Left colon (tissue), 2 donors: ENCODE results near the gene REEP1. TPM values are rescaled to one million over a fixed set of nuclear protein-coding genes. Genes with fewer than 3 reads are reported as not detected.
"Not testable (repeated sequence)": the region's sequence is repeated elsewhere in the genome, so short reads cannot be mapped to it uniquely, and the experiment has no call there.

Source experiments
- ATAC-seq: fragments of 200-7000 bp; cut with Tn5 transposase; one replicate; pipeline ENCODE4 v1.9.1; 2020; ENCODE audit warnings: mild to moderate bottlenecking, moderate library complexity
- DNase-seq, 2 donors: peaks; one replicate each; pipeline ENCODE4 v3.0.0-alpha.2; 2020
- intact Hi-C, 2 donors: fragments of 100-400 bp; cut with DNase I in 1 of 2; cut with micrococcal nuclease in 1 of 2; formaldehyde crosslinking; loops; one replicate each; pipeline versions ENCODE4 v1.11.2 to v1.14.0; 2022; cut with DNase I, micrococcal nuclease
- total RNA-seq, 2 donors: library from RNA; stranded (reverse); fragmentation: NEBNext Ultra II Directional; extraction: Animal tissue kit (Norgen Biotek cat#: 25700); gene quantifications; one replicate each; pipeline ENCODE4 v1.2.1, GENCODE V29; 2021
- donor health status: DM: no; HTN: no; CAD: no.
- donor health status: DM: yes; HTN: yes; CAD: no.

The REEP1 gene
- total RNA-seq, 2 donors from 2014 or later: 4.2 to 7.1 TPM

DNA sequence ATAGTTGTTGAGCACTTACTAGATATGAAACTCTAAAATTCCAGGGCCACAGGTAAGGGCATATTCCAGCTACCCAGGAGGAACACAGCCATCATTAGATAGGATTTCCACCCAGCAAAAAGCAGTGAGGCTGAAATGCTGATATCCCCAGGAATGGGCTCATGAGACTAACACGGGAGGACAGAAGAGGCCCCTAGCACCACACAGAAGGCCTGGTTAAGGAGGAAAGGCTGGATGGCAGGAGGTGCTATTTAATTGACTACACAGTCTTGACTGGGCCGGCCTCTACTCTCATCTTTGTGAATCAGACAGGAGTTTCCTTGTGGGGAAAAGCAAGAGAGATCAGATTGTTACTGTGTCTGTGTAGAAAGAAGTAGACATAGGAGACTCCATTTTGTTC is 76.4 kb downstream of the REEP1 start:
- intact Hi-C loops: no loop called here
- DNase-seq: no peak
- ATAC-seq: no peak

DNA sequence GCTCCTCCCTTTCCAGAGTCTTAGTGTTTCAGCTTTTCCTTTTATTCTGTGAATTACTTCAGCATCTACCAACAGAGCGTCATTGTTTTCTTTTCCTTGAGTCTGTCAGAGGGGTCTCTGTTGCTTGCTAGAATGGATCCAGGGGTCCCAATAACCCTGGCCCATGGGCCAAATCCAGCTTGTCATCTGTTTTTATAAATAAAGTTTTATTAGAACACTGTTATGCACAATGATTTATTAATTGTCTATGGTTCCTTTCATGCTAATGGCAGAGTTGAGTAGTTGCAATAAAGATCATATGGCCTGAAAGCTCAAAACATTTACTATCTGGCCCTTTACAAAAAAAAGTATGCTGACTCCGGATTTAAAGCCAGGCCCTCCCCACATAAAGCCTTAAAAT is 79.3 kb downstream of the REEP1 start:
- ATAC-seq: no peak
- DNase-seq: no peak
- intact Hi-C loops: no loop called here

DNA sequence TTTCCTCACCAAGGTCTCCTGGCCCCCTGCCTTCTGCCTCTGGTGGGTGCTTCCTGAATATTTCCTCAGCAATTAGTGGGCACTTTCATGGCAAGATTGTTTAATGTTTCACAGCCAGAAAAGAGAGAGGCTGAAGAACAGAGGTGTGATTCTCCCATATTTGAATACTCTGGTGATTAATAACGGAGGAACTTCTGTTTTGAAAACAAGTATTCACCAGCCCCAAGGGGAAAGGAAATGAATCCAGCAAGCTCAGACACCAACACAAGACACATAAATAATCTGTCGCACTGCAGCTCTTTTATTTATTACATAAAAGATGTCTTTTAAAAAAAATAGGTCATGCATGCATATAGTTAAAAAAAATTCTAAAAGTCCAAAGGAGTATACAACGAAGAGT is 80.4 kb downstream of the REEP1 start:
- DNase-seq: no peak
- intact Hi-C loops: no loop called here
- ATAC-seq: no peak

DNA sequence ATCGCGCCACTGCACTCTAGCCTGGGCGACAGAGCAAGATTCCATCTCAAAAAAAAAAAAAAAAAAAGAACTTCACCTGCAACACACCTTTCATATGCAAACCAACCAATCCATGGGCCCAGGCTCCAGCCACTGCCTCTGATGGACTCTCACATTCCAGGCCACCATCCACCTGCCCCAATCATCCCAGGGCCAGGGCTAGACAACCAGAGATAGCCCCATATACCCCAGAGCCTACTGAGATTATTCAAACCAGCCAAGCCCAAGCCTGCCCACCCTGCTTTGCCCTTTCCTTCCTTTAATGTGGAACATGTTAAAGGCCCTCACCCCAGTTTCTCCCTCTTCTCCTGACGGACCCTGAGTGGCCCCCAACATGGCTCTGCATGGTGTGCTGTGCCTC is 81.1 kb downstream of the REEP1 start:
- intact Hi-C loops: no loop called here
- no peak for ATAC-seq
- no peak for DNase-seq

DNA sequence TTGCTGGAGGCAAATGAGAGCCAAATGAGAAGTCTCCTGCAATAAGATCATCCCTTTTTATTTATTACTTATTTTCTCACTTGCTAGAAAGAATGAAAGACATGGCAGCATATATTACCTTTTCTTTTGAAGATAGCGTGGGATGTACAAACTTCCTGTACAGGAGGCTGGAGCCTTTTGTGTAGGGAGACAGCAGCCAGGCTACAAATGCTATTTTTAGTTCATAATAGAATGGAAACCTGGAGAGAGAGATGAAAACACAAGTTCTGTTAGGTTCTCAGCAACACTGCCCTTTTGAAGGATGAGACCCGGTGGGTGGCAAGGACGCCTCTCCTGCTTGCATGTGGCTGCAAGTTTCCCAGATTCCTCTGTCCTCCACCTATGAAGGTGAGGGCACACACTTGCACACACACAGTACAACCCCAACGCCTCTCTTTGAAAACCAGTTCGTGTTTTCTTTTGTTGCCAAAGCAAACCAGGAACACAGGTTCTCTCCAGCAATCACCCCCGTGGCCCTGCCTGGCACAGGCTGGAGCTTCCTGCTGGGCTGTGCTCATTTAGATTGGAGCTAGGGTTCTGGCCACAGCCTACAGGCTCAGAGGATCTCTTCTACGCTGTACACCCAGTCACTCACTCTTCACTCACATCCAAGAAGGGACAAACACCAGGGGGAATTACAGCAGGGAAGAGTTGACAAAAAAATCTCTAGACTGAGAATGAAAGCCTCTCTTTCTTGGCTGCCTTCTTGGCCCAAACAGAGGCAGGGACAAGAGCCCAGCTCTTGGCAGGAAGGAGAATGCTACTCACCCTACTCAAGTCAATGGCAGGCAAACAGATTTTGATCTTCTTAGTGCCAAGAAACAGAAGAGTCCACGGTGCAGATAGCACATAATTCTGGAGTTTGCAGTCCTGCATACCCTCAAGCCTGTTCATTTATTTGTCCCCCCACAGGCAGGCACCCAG is 82.6 kb downstream of the REEP1 start:
- intact Hi-C loops: no loop called here

DNA sequence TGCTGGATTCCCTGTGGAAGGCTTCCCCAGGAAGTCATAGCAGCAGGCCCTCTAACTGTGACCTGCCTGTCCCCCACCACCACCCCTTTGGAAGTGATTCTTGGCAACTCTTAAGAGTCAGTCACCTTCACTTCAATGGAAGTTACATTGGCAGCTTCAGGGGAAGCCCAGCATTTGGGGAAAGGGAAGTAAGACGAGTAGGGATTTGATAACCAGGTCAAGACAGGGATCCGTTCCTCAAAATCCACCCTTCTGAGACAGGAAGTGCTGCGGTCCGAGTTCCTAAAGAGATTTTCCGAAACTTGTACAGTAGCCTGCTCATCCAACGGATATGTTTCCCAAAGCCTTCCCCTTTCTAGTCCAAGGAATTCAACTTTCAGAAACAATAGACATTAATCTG is 84.0 kb downstream of the REEP1 start:
- intact Hi-C loops: no loop called here
- no peak for ATAC-seq
- DNase-seq: no peak

More for the DNA sequence above, 82.6 kb downstream of the REEP1 start:
- peak; percentile 81 for ATAC-seq
- peak; percentile 23 to 46 for DNase-seq

DNA sequence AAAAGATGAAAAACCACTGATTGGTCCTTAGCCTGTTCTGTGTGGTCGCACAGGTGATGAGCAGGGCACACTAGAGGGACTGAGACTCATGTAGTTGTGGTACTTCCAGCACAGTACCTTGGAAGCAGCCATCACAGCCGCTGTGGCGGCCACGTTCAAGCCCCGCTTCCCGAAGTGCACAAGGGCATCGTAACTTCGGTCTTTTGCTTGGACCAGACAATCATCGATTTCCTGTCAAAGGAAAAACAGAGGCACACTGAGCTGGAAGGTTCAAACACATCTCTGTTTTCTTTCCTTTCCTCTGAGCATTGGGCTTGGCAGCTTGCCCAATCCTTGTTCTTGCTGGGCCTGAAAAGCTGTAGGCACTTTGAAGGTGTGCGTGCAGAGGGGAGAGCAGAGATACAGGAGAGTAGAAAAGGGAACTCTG is 85.6 kb downstream of the REEP1 start:
- intact Hi-C loops: no loop called here
- ATAC-seq (no peak), DNase-seq (no peak)

DNA sequence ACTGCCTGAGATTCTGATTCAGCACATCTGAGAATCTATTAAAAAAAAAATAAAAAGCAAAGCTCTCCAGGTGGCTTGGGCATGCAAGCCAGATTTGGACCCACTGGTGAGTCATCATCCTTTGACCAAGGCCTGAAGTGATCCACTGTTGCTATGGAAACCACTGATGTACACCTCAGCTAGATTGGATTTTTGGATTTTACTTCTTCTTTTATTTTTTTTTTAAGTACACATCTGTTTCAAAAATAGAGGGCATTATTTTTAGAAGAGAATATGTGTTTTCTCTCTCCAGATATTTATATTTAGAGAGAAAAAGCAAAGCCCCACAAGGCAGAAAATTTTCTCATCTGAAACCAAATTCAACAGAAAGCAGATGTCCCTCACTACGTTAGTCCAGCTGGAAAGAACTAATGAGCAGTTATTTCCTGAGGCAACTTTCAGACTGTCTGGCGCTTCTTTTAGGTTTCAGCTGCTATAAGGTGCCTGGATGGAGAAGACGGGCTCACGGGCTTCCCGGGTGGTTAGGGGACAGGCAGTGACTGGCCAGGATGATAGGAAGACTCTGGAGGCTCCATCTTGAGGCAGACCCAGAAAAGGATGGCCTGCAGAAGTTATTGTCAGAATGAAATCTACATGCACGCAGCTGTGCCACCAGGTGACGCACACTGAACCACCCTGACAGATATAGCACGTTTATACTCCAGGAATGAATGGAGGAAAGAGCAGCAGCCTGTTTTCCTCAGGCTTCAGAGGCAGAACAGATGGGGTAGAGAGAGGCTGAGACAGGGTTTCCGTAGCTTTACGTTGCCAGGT is 87.6 kb downstream of the REEP1 start:
- ATAC-seq (peak; percentile 96), DNase-seq (peak; percentile 62 to 65)
- intact Hi-C loops: no loop called here

DNA sequence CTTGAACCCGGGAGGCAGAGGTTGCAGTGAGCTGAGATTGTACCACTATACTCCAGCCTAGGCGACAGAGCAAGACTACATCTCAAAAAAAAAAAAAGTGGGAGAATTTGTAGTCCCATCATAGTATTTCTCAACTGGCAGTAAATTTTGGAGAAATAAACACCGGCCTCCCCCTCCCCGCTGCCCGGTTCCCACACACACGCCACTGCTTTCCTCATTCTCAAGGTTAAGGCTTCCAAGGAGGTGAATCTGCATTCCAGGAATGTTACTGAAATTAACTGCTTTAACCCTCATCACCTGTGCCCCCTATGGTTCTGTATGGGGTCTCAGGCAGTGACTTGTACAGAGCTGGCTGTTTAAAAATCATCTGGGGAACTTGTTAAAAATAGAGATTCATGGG is 88.2 kb downstream of the REEP1 start:
- DNase-seq: no peak
- ATAC-seq: no peak
- intact Hi-C loops: no loop called here

DNA sequence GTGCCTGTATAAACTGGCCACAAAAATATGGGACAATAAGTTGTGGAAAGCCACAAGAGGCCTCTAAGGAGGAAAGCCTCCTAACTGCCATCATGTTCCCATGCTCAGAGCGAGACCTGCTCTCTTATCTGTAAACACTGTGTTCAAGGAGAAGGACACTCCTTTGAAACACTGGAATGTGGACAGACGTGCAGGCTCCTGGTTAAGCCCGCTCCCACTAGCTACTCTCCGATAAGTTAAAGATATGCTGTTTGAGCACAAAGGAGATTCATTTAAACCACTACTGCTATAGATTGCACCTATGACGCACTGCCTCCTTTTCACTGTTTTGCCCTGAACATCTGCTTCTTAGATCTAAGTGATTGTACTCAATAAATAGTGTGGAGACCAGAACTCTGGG is 92.2 kb downstream of the REEP1 start:
- DNase-seq, ATAC-seq: not testable (repeated sequence)

DNA sequence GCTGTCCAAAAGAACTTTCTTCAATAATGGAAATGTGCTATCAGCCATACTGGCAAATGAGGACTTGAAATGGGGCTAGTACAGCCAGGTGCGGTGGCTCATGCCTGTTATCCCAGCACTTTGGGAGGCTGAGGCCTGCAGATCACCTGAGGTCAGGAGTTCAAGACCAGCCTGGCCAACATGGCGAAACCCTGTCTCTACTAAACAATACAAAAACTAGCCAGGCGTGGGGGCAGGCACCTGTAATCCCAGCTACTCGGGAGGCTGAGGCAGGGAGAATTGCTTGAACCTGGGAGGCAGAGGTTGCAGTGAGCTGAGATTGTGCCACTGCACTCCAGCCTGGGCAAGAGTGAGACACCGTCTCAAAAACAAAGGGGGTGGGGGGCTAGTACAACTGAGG is 92.6 kb downstream of the REEP1 start:
- intact Hi-C loops, ATAC-seq, DNase-seq: not testable (repeated sequence)

More for the DNA sequence above, 92.2 kb downstream of the REEP1 start:
- intact Hi-C loops: not testable (repeated sequence)

DNA sequence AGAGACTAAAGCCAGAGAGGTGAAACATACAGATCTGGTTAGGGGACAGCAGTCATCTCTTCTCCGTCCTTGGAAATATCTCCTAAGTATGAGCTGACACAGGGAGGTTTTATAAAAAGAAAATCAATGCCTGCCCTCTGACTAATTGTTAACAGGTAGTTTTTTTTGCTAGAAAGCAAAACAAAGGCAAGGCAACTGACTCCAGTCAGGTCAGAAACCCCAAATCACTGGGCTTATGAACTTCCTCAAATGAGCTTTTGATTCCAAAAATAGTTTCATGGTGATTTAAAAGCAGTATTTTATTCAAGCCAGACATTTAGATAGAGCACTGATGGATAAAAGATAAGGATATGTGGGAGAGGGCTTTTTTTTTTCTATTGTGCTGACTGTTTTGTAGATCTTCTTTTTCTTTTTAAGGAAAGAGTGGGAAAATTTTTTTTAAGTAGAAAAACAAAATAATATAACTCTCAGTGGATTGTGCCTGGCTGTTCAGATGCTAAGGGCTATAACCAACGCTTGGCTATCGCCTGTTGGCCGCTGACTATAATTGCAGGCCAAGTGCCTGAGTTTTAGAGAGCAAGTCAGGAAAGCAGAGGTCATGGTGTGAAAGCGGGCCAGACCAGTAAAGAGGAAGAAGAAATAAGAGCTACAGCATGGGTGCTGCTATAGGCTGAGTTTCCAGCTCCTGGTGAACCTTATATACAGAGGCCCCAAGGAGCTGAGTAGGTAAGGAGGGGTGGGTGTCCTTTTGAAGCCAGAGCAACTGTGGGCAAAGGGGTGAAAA is 93.3 kb downstream of the REEP1 start:
- DNase-seq: no peak
- intact Hi-C loops: no loop called here
- ATAC-seq: no peak

DNA sequence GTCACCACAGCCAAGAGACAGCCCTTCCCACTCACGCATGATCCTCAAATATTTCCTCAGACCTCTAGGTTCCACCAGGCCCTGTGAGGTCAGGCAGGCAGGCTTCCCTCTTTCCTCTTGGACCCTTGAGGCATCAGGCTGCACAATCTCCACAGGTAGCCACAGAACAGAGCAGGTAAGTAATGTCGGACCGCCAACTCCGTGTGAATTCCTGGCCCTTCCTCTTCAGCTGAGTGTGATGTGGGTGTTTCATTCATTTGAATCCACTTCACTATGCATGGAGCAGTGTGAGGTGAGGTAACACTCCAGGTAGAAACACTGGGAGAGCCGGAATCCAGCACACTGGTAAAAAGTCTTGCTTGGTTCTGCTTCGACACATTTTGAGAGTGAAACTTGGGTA is 94.2 kb downstream of the REEP1 start:
- intact Hi-C loops: no loop called here
- ATAC-seq (no peak), DNase-seq (no peak)

DNA sequence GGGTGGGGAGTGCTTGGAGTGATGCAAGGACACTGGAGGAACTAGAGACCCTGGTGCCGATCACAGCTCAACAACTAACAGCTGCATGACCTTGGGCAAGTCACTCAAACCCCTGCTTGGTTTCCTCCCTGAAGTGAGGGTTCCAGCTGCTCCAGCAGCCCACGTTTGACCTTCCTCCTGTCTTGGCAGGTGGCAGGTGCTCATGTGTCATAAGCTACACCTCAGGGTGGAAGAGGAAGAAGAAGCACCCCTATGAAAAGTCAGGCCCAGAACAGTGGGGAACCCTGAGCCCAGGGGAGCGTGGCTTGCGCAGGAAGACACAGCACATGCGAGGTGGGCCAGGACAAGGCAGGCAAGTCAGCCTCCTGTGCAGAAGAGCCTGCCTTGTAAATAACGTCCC is 95.8 kb downstream of the REEP1 start:
- DNase-seq (no peak), ATAC-seq (no peak)
- intact Hi-C loops: no loop called here

DNA sequence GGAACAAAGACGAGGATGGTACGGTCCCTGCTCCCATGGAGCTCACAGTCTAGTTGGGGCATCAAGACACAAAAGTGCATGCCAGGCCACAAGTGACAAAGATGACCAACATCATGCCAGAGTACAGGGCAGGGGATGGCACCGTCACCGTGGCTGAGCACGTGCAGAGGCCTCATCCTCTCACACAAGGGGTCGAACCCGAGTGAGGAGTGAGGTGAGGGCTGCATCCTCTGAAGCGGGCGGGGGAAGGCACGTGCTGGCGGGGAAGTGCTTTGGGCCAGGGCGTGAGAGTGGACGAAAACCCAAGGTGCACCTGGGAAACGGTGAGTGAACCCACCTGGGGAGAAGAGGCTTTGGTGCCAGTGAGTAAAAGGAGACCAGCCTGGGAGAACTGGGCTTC is 97.2 kb downstream of the REEP1 start:
- intact Hi-C loops: no loop called here
- ATAC-seq (no peak), DNase-seq (no peak)

DNA sequence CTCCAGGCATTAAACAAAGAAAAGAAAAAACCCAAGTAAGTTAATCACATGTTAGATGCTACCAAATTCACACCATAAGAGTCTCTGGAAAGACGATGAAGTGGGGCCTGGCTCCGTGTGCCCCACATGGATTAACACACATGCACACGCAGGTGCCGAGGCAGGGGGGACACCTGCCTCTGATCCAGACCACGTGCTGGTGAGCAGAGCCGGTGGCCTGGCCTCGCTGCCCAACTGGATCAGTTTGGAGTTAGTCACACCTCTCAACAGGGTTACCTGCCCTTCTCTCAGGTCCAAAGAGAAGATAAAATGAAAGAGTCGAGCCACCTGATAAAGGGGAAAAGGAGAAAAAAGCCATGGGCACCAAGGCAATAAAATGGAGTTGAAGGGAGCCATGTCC is 97.7 kb downstream of the REEP1 start:
- intact Hi-C loops: no loop called here
- DNase-seq (no peak), ATAC-seq (no peak)

DNA sequence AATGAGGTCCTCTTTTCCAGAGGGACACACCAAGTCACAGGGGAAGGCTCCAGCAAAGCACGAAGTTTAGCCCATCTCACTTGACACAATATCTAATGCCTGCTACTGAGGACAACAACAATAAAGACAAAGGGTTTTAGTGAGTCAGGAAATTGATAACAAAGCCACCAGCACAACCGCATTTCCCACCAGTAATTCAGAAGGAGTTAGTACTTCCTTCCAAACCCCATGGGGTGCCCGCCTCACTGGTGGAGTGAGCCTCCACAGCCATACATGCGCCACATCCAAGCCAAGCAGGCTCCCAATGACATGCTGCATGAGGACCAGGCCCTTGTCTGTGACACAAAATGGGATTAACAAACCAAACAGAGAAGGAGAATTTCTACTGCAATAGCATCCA is 98.1 kb downstream of the REEP1 start:
- intact Hi-C loops: no loop called here
- no peak for ATAC-seq
- no peak for DNase-seq

DNA sequence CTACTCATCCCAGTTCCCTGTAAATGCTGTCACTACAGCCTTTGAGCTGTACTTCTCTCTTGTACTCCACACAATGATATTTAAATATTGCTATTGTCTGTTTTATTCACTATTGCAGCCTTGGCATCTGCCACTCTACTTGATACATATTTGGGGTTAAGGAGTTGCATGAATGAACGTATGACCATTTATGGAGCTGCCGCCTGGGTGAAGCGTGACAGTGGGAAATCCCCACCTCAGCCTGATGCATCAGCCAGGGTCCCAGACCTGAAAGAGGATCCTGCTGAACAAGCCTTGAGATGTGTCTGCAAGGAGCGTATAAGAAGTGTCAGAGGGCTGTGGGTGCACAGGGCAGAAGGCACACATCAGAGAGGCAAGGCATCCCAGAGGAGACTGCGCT is 99.1 kb downstream of the REEP1 start:
- DNase-seq (no peak), ATAC-seq (no peak)
- intact Hi-C loops: no loop called here

DNA sequence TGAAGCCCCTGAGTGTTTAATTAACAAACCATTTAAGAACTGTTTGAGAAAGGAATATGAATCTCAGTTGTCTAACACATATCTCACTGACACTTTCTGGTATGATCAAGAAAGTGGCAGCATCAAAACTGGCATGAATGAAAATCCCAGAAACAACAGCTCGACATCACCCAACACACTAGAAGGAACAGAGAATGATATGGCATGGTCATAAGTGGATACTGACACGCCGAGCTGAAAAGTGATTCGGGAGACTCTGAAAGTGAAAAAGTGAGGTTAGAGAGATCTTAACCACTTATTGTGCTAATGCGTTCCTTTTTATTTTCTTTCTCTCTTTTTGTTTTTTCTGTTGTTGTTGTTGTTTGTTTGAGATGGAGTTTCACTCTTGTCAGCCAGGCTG is 100.3 kb downstream of the REEP1 start:
- intact Hi-C loops: no loop called here
- DNase-seq: no peak
- no peak for ATAC-seq
